Measurements from ENCODE around the gene UBE2QL1.

Gene UBE2QL1

DNA sequence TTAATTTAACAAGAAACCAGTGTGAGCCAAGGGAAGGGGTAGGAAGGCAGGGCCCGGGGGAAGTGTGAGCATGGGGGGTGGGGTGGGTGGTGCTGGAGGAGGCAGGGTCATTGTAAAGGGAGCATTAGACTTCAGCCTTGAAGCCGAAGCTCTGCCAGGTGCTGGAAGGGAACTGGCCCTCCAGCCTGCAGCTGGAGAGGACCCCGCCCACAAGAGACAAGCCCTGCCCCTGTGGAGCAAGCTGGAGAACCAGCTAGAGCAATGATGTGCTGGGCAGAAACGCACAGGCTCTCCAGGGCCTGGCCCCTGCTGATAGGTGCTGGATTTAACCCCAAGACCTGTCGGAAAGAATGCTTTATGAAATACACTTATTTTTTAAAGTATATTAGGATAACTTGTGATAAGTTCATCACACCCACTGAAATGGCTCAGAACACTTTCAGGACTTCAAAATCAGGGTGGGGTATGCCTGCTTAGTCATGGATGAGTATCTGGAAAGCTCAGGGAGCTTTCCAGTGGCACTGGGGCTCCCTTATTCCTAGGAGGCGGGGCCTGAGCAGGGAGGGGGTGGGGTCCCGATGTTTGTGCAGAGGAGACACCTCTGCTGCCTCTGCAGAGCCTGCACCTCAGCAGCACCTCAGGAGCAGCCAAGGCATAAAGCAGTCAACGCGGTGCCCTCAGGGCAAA is 27.1 kb downstream of the UBE2QL1 start:
- Mint-ChIP-seq H3K27ac (no peak overlapping the region), H3K27me3 (peaks cover 1% of the 10 kb centered on the region), H3K4me1 (no peaks in the 10 kb centered on the region), H3K9me3 (no peaks in the 10 kb centered on the region), H3K4me3 (no peak overlapping the region), H3K36me3 (no peaks in the 10 kb centered on the region)

DNA sequence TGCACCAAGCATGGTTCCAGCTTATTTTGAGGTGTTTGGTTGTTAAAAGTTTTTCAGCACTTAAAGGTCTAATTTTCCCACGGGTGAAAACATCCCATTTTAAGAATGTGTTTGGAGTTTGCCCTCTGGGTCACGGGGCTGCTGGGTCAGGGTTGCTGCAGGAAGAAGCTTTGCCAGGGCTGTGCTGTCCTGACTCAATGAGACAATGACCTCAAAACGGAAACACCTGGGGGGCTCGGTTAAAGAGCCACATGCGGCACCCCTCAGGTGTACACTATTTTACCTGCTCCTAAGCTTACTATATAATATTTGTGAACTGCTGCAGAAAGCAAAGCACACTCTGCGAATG is 27.6 kb downstream of the UBE2QL1 start:
- Mint-ChIP-seq H3K36me3 (no peaks in the 10 kb centered on the region), H3K27me3 (peaks cover 1% of the 10 kb centered on the region), H3K4me3 (no peak overlapping the region), H3K9me3 (no peaks in the 10 kb centered on the region), H3K27ac (no peak overlapping the region), H3K4me1 (no peaks in the 10 kb centered on the region)

DNA sequence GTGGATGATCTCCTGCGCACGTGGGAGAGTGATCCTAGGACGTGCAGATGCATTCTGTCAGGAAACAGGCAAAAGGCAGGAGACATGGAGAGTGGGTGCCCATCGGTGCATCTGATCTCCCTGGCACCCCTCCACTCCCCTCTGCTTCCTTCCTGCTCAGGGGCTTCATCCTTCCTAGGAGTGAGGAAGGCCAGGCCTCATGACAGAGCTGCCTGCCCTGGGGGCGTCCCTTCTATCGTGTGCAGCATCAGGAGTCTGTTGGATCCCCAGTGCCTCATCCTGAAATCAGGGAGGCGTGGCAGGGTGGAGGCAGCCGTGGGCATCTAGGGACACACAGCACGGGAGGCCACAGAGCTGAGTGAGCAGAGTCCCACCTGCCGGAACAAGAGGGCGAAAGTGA is 30.1 kb downstream of the UBE2QL1 start:
- H3K4me1 Mint-ChIP-seq: no peaks in the 10 kb centered on the region
- no peak overlapping the region for H3K4me3 Mint-ChIP-seq
- H3K27ac Mint-ChIP-seq: no peak overlapping the region
- no peaks in the 10 kb centered on the region for H3K9me3 Mint-ChIP-seq
- H3K36me3 Mint-ChIP-seq: no peaks in the 10 kb centered on the region
- H3K27me3 Mint-ChIP-seq: peaks cover 1% of the 10 kb centered on the region

DNA sequence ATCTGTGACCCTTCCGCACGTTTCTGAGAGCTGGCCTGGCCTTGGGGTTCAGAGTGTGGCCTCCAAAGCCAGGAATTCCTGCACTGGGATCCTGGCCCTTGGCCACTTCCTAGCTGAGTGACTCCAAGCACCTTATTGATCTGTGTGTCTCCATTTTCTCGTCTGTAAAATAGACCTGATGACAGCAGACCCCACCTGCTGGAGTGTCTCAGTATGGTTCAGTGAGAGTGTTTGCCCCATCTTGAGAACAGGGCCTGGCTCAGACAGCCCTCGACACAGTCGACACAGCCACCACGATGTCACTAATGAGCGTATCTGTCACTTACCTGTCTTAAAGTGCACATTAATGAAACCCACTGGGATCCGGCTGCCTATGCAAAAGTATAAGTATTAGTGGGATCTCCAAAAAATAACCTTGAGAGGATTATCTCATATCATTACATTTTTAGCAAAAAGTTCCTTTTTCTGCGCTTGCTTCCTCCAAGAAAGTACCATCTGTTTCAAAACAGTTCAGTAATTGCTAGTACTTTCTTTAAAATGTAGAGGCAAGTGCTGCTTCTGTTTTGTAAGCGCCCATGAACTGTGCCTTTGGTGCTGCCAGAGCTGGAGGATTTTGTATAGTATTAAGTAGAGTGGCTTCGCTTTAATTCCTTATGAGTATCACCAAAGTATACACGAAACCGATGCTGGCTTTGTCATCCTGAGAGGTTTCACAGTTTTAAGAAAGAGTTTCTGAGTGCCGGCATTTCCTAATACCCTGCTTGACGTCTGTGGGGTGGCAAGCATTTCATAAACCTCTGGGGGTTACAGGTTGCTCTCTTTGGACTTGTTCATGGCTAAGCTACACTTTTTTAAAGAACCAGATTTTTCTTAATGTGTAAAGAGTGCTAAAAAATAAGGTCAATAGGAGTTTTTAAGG is 31.7 kb downstream of the UBE2QL1 start:
- Mint-ChIP-seq H3K27me3 (peaks cover 2% of the 10 kb centered on the region), H3K9me3 (no peaks in the 10 kb centered on the region), H3K27ac (no peak overlapping the region), H3K4me3 (no peak overlapping the region), H3K36me3 (no peaks in the 10 kb centered on the region), H3K4me1 (peaks cover 4% of the 10 kb centered on the region)

DNA sequence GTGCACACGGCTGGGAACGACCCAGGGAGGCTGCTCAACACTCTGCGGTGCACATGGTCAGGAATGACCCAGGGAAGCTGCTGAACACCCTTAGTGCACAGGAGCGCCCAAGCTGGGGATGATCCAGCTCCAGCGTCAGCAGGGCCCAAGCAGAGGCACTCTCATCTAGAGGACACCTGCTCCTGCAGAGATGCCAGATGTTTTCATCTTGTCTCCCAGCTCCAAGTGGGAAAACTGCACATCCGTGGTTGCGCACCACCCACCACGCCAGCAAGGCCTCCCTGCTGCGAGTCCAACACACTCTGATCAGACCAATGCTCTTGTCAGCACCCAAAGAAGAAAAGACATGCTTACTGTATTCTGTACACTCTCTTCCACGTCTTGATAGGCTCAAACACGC is 34.1 kb downstream of the UBE2QL1 start:
- Mint-ChIP-seq H3K9me3 (no peaks in the 10 kb centered on the region), H3K27me3 (peaks cover 2% of the 10 kb centered on the region), H3K36me3 (no peaks in the 10 kb centered on the region), H3K27ac (no peak overlapping the region), H3K4me1 (peaks cover 9% of the 10 kb centered on the region), H3K4me3 (no peak overlapping the region)

DNA sequence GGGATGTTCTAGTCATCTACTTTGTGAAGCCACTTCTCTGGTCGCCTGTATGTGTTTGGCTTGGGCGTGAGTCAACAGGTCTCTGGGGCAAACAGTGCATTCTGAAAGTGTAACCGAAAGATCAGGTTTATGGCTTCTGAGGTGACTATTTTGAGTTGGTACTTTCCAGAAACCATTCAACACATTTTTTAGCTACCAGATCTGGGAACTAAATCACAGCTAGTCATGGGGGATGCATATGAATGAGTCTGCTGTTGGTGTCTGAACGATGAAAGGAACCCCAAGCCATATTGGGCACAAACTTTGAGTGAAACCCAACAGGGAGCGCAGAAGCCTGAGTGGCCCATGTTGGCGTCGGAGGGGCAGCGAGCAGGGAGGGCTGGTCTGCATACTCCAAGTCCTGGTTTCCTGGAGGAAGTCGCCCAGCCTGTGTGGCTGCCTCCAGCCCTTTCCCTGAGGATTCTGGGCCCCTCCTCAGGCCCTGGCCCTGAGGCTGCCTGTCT is 35.3 kb downstream of the UBE2QL1 start:
- Mint-ChIP-seq H3K4me1 (peaks cover 9% of the 10 kb centered on the region), H3K36me3 (no peaks in the 10 kb centered on the region), H3K27ac (no peak overlapping the region), H3K9me3 (no peaks in the 10 kb centered on the region), H3K4me3 (no peak overlapping the region), H3K27me3 (peaks cover 2% of the 10 kb centered on the region)

DNA sequence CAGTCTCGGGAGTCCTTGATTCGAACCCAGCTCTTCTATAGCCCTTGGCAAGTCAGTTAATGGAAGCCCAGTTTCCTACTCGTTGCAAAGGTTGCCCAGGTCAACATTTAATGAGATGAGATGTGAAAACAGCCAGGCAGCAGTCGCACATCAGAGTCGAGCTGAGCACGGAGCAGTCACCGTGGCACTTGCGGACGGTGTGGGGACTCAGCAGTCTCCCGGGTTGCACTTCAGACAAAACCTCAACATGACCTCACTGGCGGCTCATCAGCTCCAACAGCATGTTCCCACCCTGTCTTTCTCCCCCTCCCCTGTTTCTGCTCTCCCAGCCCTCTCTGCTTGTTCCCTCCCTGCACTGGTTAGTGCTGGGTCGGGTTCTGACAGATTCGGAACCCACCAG is 35.8 kb downstream of the UBE2QL1 start:
- peaks cover 2% of the 10 kb centered on the region for H3K27me3 Mint-ChIP-seq
- peaks cover 9% of the 10 kb centered on the region for H3K4me1 Mint-ChIP-seq
- no peak overlapping the region for H3K4me3 Mint-ChIP-seq

DNA sequence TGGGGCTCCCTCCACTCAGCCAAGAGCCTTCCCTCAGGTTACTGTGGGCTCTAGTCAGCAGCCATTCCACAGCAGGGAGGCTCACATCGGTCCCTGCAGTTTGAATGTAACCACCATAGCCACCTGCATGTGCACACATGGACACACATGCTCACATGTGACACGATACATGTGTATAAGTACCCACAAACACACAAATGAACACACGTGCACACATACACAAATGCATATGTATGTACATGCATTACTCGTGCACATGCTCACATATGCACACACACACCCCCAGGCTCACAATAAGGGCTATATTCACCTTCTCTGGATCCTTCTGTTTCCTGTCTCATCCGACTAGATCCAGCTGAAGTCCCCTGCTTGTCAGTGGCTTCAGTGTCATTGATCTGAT is 36.2 kb downstream of the UBE2QL1 start:
- Mint-ChIP-seq H3K36me3 (no peaks in the 10 kb centered on the region), H3K27ac (no peak overlapping the region), H3K9me3 (no peaks in the 10 kb centered on the region), H3K4me3 (no peak overlapping the region), H3K27me3 (peaks cover 2% of the 10 kb centered on the region), H3K4me1 (peaks cover 9% of the 10 kb centered on the region)

More for the DNA sequence above, 35.8 kb downstream of the UBE2QL1 start:
- Mint-ChIP-seq H3K27ac (no peak overlapping the region), H3K9me3 (no peaks in the 10 kb centered on the region), H3K36me3 (no peaks in the 10 kb centered on the region)

DNA sequence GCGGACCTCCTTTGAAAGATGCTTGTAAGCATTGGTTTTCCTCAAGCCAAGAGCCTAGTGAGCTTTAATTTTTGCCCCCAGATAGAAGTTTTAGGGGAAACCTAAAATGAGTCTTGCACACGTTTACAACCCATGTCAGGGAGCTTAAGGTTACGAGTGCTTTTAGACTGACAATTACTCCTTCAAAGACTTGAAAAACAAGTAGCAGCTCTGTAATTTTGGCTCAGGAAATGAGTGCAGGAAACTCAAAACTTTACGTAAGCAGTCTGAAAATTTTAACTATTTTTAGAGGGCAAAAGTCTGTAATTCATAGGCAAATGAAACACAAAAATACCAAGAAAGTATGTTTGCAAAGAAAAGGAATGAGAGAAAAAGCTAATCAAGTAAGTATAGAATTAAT is 36.8 kb downstream of the UBE2QL1 start:
- Mint-ChIP-seq H3K4me1 (peaks cover 9% of the 10 kb centered on the region), H3K4me3 (no peak overlapping the region), H3K27ac (no peak overlapping the region), H3K27me3 (peaks cover 2% of the 10 kb centered on the region), H3K9me3 (no peaks in the 10 kb centered on the region), H3K36me3 (no peaks in the 10 kb centered on the region)

DNA sequence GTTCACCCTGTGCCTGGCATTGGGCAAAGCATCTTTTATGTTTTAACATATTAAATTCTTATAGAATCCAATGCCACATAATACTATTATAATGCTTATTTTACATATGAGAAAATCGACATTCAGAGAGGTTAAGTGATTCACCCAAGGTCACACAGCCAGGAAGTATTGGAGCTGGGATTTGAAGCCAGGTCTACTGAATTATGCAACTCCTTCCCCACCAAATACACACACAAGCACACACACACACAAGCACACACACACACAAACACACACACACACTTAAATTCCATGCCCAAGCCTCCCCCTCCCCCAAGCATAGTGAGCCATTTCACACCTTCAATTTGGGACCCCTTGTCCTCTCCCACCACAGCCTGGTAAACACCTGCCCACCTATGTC is 37.4 kb downstream of the UBE2QL1 start:
- Mint-ChIP-seq H3K36me3 (no peaks in the 10 kb centered on the region), H3K4me1 (peaks cover 9% of the 10 kb centered on the region), H3K9me3 (no peaks in the 10 kb centered on the region), H3K4me3 (no peak overlapping the region), H3K27me3 (peaks cover 2% of the 10 kb centered on the region), H3K27ac (no peak overlapping the region)

DNA sequence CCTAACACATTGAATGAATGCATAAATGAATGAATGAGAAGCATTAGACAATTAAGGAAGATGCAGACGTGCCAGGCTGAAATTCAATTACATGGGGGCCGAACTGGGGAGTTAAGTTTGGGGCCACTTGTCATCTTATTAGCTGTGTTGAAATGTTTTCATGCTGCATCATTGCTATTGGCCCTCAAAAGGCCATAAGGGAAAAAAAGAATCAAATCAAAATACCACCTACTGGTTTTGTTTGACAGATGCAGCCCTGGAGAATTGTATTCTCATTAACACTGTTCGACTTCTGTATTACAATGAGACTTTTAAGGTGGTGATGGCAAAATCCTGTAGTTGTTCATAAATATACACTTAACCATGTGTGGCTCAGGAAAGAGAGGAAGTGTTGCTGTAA is 38.4 kb downstream of the UBE2QL1 start:
- Mint-ChIP-seq H3K4me1 (peaks cover 9% of the 10 kb centered on the region), H3K27ac (no peak overlapping the region), H3K27me3 (peaks cover 2% of the 10 kb centered on the region), H3K4me3 (no peak overlapping the region), H3K9me3 (no peaks in the 10 kb centered on the region), H3K36me3 (no peaks in the 10 kb centered on the region)

DNA sequence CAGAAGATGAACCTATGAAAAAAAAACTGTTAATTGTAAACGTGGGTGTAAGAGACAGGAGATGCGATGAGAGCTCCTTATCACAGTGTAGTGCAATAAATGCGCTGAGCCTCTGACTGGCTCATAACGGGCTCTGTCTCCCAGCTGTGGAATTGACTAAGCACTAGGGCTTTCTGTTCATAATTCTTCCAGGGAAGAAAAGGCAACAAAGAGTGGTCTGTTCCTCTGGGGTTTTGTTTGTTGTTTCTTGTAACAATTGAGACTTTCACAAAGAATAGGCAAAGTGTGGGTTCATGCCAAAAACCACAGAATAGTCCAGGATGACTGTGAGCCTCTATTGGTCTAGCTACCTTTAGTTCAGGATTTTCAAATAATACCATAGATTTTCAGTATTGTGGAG is 39.4 kb downstream of the UBE2QL1 start:
- Mint-ChIP-seq H3K36me3 (no peaks in the 10 kb centered on the region), H3K27me3 (peaks cover 3% of the 10 kb centered on the region), H3K4me3 (no peak overlapping the region), H3K4me1 (peaks cover 9% of the 10 kb centered on the region), H3K27ac (no peak overlapping the region), H3K9me3 (no peaks in the 10 kb centered on the region)

DNA sequence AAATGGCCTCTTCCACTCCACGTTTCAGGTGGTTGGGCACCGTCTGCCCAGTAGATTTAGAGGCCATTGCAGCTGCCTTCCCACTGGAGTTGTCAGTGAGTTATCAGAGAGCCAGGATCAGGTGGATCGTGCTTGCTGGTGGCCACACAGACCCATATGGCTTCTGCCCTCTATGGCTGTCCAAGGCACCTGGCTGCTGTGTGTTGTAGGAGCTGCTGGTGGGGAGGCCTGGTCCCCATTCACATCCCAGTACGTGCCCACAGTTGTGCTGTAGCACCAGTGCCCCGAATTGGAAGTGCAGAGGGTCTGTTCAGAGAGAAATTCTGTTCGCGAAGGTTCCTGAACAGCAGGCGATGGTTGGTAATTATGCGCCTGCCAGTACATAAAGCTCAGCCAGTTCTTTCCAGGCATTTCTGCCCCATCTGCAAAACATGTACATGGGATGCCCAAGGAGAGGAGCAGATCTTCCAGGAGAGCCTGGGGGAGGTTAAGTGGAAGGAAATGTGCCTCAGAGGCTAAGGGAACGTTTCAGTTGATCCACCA is 41.1 kb downstream of the UBE2QL1 start:
- Mint-ChIP-seq H3K27ac (no peak overlapping the region), H3K36me3 (no peaks in the 10 kb centered on the region), H3K4me3 (no peak overlapping the region), H3K27me3 (peaks cover 3% of the 10 kb centered on the region), H3K4me1 (peaks cover 9% of the 10 kb centered on the region), H3K9me3 (no peaks in the 10 kb centered on the region)

DNA sequence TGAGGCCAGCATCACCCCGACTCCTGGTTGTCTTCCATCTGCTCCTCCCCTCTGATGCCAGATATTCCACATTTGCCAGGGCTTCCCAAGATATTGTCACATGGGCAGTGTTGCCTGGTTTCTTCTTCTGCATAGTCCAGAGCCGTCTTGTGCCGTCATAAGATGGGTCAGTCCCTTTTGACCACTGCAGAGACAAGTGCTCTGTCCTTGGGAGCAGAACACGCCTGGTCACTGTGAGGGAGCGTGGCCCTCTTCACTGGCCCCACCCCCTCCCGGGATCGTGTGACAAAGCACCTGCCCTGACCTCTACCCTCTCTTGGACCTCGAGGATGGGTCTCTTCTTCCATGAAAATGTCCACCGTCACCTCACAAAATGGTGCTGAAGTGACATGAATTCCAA is 41.6 kb downstream of the UBE2QL1 start:
- no peak overlapping the region for H3K4me3 Mint-ChIP-seq
- H3K4me1 Mint-ChIP-seq: peaks cover 6% of the 10 kb centered on the region
- H3K36me3 Mint-ChIP-seq: no peaks in the 10 kb centered on the region
- H3K27ac Mint-ChIP-seq: no peak overlapping the region
- H3K9me3 Mint-ChIP-seq: no peaks in the 10 kb centered on the region
- peaks cover 1% of the 10 kb centered on the region for H3K27me3 Mint-ChIP-seq

DNA sequence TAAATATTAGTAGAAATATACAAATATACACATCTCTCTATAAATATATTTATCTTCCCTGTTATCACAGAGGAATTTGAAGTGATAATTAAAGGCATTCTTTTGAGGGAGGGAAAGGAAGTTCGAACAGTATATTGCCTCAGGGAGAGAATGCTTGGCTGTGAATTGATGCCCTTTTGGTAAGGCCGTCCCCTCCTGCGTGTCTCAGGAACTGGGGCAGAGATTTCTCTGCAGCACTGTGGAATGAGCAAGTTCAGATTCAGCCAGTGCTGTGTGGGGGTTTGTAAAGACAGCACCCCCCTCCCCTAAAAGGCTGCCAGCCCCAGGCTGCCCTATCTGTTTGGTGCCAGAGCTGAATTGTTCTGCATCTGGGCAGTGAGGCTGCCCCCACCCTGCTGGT is 42.0 kb downstream of the UBE2QL1 start:
- H3K36me3 Mint-ChIP-seq: no peaks in the 10 kb centered on the region
- H3K27me3 Mint-ChIP-seq: peaks cover 1% of the 10 kb centered on the region
- no peaks in the 10 kb centered on the region for H3K9me3 Mint-ChIP-seq
- no peak overlapping the region for H3K4me3 Mint-ChIP-seq
- peaks cover 1% of the 10 kb centered on the region for H3K4me1 Mint-ChIP-seq
- no peak overlapping the region for H3K27ac Mint-ChIP-seq
